Adipocyte (in vitro differentiated cells): ENCODE data around the gene HPCAL1.
"Not testable (repeated sequence)": the region's sequence is repeated elsewhere in the genome, so short reads cannot be mapped to it uniquely, and the experiment has no call there.

Experiments used
- DNase-seq: peaks from one replicate; pipeline ENCODE4 v3.0.0-alpha.2; 2015; ENCODE audit warnings: low read depth
- H3K27me3 ChIP-seq: replicated peaks from 2 replicates; pipeline ENCODE4 v1.7.0; 2013; ENCODE audit warnings: mild to moderate bottlenecking, low read length, moderate library complexity; ENCODE audit not compliant: control insufficient read depth, insufficient read depth
- H3K36me3 ChIP-seq: 2 replicates; pipeline ENCODE4 v1.7.0; 2013; ENCODE audit warnings: low read length, mild to moderate bottlenecking, moderate library complexity; ENCODE audit not compliant: control insufficient read depth, insufficient read depth, severe bottlenecking
- H3K4me1 ChIP-seq: 2 replicates; pipeline ENCODE4 v1.7.0; 2013; ENCODE audit warnings: mild to moderate bottlenecking, low read length, moderate library complexity; ENCODE audit not compliant: control insufficient read depth, insufficient read depth
- H3K4me3 ChIP-seq: 2 replicates; pipeline ENCODE4 v1.7.0; 2013; ENCODE audit warnings: mild to moderate bottlenecking, low read length, moderate library complexity
- H3K9ac ChIP-seq: 2 replicates; pipeline ENCODE4 v1.7.0; 2013; ENCODE audit warnings: mild to moderate bottlenecking, low read length, moderate library complexity
- H3K9me3 ChIP-seq: 2 replicates; pipeline ENCODE4 v1.7.0; 2013; ENCODE audit warnings: mild to moderate bottlenecking, low read length, moderate library complexity; ENCODE audit not compliant: control insufficient read depth

HPCAL1 gene

GRCh38 chr2:10260130-10260529 is 42.6 kb upstream of the HPCAL1 start:
- Histone ChIP-seq H3K4me3 (no peak overlapping the region), H3K9me3 (no peaks in the 10 kb centered on the region), H3K4me1 (no peaks in the 10 kb centered on the region), H3K36me3 (no peaks in the 10 kb centered on the region), H3K27me3 (peaks cover 35% of the 10 kb centered on the region), H3K9ac (no peak overlapping the region)
- no peak for DNase-seq

- peaks cover 30% of the 10 kb centered on the region for H3K27me3 ChIP-seq
- not testable (repeated sequence) for H3K36me3 ChIP-seq, H3K9me3 ChIP-seq, H3K4me1 ChIP-seq, H3K9ac ChIP-seq, H3K4me3 ChIP-seq, DNase-seq
Observed at GRCh38 chr2:10263526-10263925, 39.2 kb upstream of the HPCAL1 start.

GRCh38 chr2:10264506-10265328 is 38.0 kb upstream of the HPCAL1 start:
- Histone ChIP-seq H3K4me3 (no peak overlapping the region), H3K36me3 (no peaks in the 10 kb centered on the region), H3K9me3 (no peaks in the 10 kb centered on the region), H3K4me1 (no peaks in the 10 kb centered on the region), H3K9ac (no peak overlapping the region), H3K27me3 (peaks cover 36% of the 10 kb centered on the region)
- no peak for DNase-seq

- Histone ChIP-seq H3K4me1 (no peaks in the 10 kb centered on the region), H3K36me3 (no peaks in the 10 kb centered on the region), H3K4me3 (no peak overlapping the region), H3K9ac (no peak overlapping the region), H3K27me3 (peaks cover 40% of the 10 kb centered on the region), H3K9me3 (no peaks in the 10 kb centered on the region)
- peak; percentile 8 for DNase-seq
Observed at GRCh38 chr2:10265329-10266132, 37.2 kb upstream of the HPCAL1 start.

- Histone ChIP-seq H3K4me1 (no peaks in the 10 kb centered on the region), H3K9me3 (no peaks in the 10 kb centered on the region), H3K36me3 (no peaks in the 10 kb centered on the region), H3K27me3 (peaks cover 43% of the 10 kb centered on the region), H3K4me3 (no peak overlapping the region), H3K9ac (no peak overlapping the region)
- peak; percentile 36 for DNase-seq
Observed at GRCh38 chr2:10266133-10266620, 36.5 kb upstream of the HPCAL1 start.

- H3K36me3 ChIP-seq = no peaks in the 10 kb centered on the region
- H3K4me1 ChIP-seq = no peaks in the 10 kb centered on the region
- peaks cover 43% of the 10 kb centered on the region for H3K27me3 ChIP-seq
- H3K4me3 ChIP-seq = no peak overlapping the region
- no peak overlapping the region for H3K9ac ChIP-seq
- DNase-seq = no peak
- H3K9me3 ChIP-seq = no peaks in the 10 kb centered on the region
Observed at GRCh38 chr2:10267036-10267435, 35.7 kb upstream of the HPCAL1 start.

- Histone ChIP-seq H3K36me3 (no peaks in the 10 kb centered on the region), H3K27me3 (peaks cover 35% of the 10 kb centered on the region), H3K9me3 (no peaks in the 10 kb centered on the region), H3K4me1 (no peaks in the 10 kb centered on the region), H3K4me3 (no peak overlapping the region), H3K9ac (no peak overlapping the region)
- no peak for DNase-seq
Observed at GRCh38 chr2:10267551-10268465, 34.9 kb upstream of the HPCAL1 start.

GRCh38 chr2:10269291-10269690 is 33.4 kb upstream of the HPCAL1 start:
- Histone ChIP-seq H3K9ac (no peak overlapping the region), H3K27me3 (peaks cover 31% of the 10 kb centered on the region), H3K9me3 (no peaks in the 10 kb centered on the region), H3K4me1 (no peaks in the 10 kb centered on the region), H3K4me3 (no peak overlapping the region), H3K36me3 (no peaks in the 10 kb centered on the region)
- no peak for DNase-seq

GRCh38 chr2:10269711-10270610 is 32.7 kb upstream of the HPCAL1 start:
- DNase-seq = no peak
- no peaks in the 10 kb centered on the region for H3K4me1 ChIP-seq
- no peaks in the 10 kb centered on the region for H3K9me3 ChIP-seq
- H3K9ac ChIP-seq = no peak overlapping the region
- peaks cover 29% of the 10 kb centered on the region for H3K27me3 ChIP-seq
- no peak overlapping the region for H3K4me3 ChIP-seq
- no peaks in the 10 kb centered on the region for H3K36me3 ChIP-seq

- no peak for DNase-seq
- Histone ChIP-seq H3K4me1 (no peaks in the 10 kb centered on the region), H3K36me3 (no peaks in the 10 kb centered on the region), H3K9me3 (no peaks in the 10 kb centered on the region), H3K27me3 (peaks cover 25% of the 10 kb centered on the region), H3K4me3 (no peak overlapping the region), H3K9ac (no peak overlapping the region)
Observed at GRCh38 chr2:10271509-10271908, 31.2 kb upstream of the HPCAL1 start.
